Suprapubic skin (tissue), 4 donors: ENCODE results near the gene DMKN. TPM values are rescaled to one million over a fixed set of nuclear protein-coding genes. Genes with fewer than 3 reads are reported as not detected.

Experiments used
- DNase-seq, 2 donors: peaks; one replicate each; pipeline ENCODE4 v3.0.0-alpha.2; 2019; ENCODE audit warnings: low spot score in 2 of 2
- H3K27ac ChIP-seq: fragments of 200-600 bp; sonication (generic); one replicate; pipeline ENCODE4 v1.5.1; 2019
- H3K27me3 ChIP-seq: fragments of 200-600 bp; sonication (generic); one replicate; pipeline ENCODE4 v1.5.1; 2019
- H3K36me3 ChIP-seq: fragments of 200-600 bp; sonication (generic); one replicate; pipeline ENCODE4 v1.5.1; 2019
- H3K4me1 ChIP-seq: fragments of 200-600 bp; sonication (generic); one replicate; pipeline ENCODE4 v1.5.1; 2019
- H3K4me3 ChIP-seq: fragments of 200-600 bp; sonication (generic); one replicate; pipeline ENCODE4 v1.5.1; 2019; ENCODE audit warnings: mild to moderate bottlenecking
- H3K9me3 ChIP-seq: fragments of 200-600 bp; sonication (generic); one replicate; pipeline ENCODE4 v1.5.1; 2019
- CTCF ChIP-seq, 2 donors: fragments of 200-600 bp in 1 of 2; fragments of 450-650 bp in 1 of 2; sonication (generic) in 1 of 2; IDR thresholded peaks; one replicate each; pipeline ENCODE4 v1.5.1; 2016 to 2019; ENCODE audit warnings: antibody characterized with exemption in 2 of 2, mild to moderate bottlenecking in 1 of 2, moderate library complexity in 1 of 2
- EP300 ChIP-seq: sonication (generic); formaldehyde crosslinking; IDR thresholded peaks from one replicate; pipeline ENCODE4 v1.6.1; 2017; ENCODE audit warnings: antibody characterized with exemption
- POLR2A ChIP-seq, 2 donors: fragments of 450-650 bp; IDR thresholded peaks; one replicate each; pipeline ENCODE4 v1.6.1; 2017; ENCODE audit warnings: antibody characterized with exemption in 2 of 2, mild to moderate bottlenecking in 2 of 2, moderate library complexity in 2 of 2
- POLR2AphosphoS5 ChIP-seq, 3 donors: sonication (generic); formaldehyde crosslinking; IDR thresholded peaks; one replicate each; pipeline ENCODE4 v1.6.1; 2017; ENCODE audit warnings: antibody characterized with exemption in 3 of 3
- WGBS: methylation state at CpG from one replicate; pipeline ENCODE4 v1.1.5; 2018; 5-methylcytosine and 5-hydroxymethylcytosine counted together
- total RNA-seq, 4 donors: library from RNA; depleted of rRNA; stranded (reverse); fragments of >200 nt; gene quantifications; one replicate each; pipeline ENCODE4 v1.1.0, GENCODE V29; 2016

Gene DMKN
- total RNA-seq, 4 donors from 2014 or later, result 2,237 to 6,229 (median 5,437) TPM

GRCh38 chr19:35487656-35488182, 25.7 kb downstream of the DMKN start:
- TF ChIP-seq POLR2AphosphoS5 (IDR thresholded peaks at IDR 0.05) (no peak), EP300 (no peak), CTCF (IDR thresholded peaks at IDR 0.05) (no peak), POLR2A (IDR thresholded peaks at IDR 0.05) (no peak)
- Histone ChIP-seq H3K27me3 (peaks cover 7% of the 10 kb centered on the region), H3K4me3 (peak overlapping the region; percentile 21), H3K9me3 (no peaks in the 10 kb centered on the region), H3K4me1 (peaks cover 26% of the 10 kb centered on the region), H3K27ac (no peak overlapping the region), H3K36me3 (no peaks in the 10 kb centered on the region)
- DNase-seq, result no peak
- whole genome bisulfite sequencing, result 91% methylated on average over 10 of the region's 10 CpGs

- H3K36me3 ChIP-seq, result no peaks in the 10 kb centered on the region
- peaks cover 7% of the 10 kb centered on the region for H3K27me3 ChIP-seq
- 75% methylated on average over 3 of the region's 3 CpGs for WGBS
- H3K27ac ChIP-seq, result no peak overlapping the region
- DNase-seq, result no peak
- peaks cover 12% of the 10 kb centered on the region for H3K4me1 ChIP-seq
- H3K4me3 ChIP-seq, result no peak overlapping the region
- no peaks in the 10 kb centered on the region for H3K9me3 ChIP-seq
- TF ChIP-seq POLR2AphosphoS5 (IDR thresholded peaks at IDR 0.05) (no peak), POLR2A (IDR thresholded peaks at IDR 0.05) (no peak), EP300 (no peak), CTCF (IDR thresholded peaks at IDR 0.05) (no peak)
These were observed 27.2 kb downstream of the DMKN start for GRCh38 chr19:35486268-35486708.

GRCh38 chr19:35484252-35485036, 29.0 kb downstream of the DMKN start:
- no peak for TF ChIP-seq POLR2A (IDR thresholded peaks at IDR 0.05)
- no peak for TF ChIP-seq EP300
- no peak for TF ChIP-seq CTCF (IDR thresholded peaks at IDR 0.05)
- no peak for TF ChIP-seq POLR2AphosphoS5 (IDR thresholded peaks at IDR 0.05)
- 62% methylated on average over 7 of the region's 7 CpGs for WGBS
- Histone ChIP-seq H3K36me3 (no peaks in the 10 kb centered on the region), H3K4me1 (peaks cover 2% of the 10 kb centered on the region), H3K27ac (no peak overlapping the region), H3K9me3 (no peaks in the 10 kb centered on the region), H3K27me3 (no peaks in the 10 kb centered on the region), H3K4me3 (no peak overlapping the region)
- no peak for DNase-seq

- Histone ChIP-seq H3K27me3 (no peaks in the 10 kb centered on the region), H3K27ac (no peak overlapping the region), H3K4me1 (peaks cover 12% of the 10 kb centered on the region), H3K36me3 (no peaks in the 10 kb centered on the region), H3K9me3 (no peaks in the 10 kb centered on the region), H3K4me3 (no peak overlapping the region)
- WGBS, result 71% methylated on average over 5 of the region's 5 CpGs
- TF ChIP-seq POLR2AphosphoS5 (IDR thresholded peaks at IDR 0.05), result no peak
- no peak for TF ChIP-seq CTCF (IDR thresholded peaks at IDR 0.05)
- TF ChIP-seq EP300, result no peak
- no peak for TF ChIP-seq POLR2A (IDR thresholded peaks at IDR 0.05)
- DNase-seq, result no peak
These were observed 30.4 kb downstream of the DMKN start for GRCh38 chr19:35483089-35483488.

- Histone ChIP-seq H3K27me3 (no peaks in the 10 kb centered on the region), H3K36me3 (no peaks in the 10 kb centered on the region), H3K9me3 (no peaks in the 10 kb centered on the region), H3K4me1 (peaks cover 9% of the 10 kb centered on the region), H3K27ac (peak overlapping the region; percentile 19), H3K4me3 (no peak overlapping the region)
- no peak for DNase-seq
- 54% methylated on average over 21 of the region's 21 CpGs for WGBS
- TF ChIP-seq EP300 (no peak), POLR2A (IDR thresholded peaks at IDR 0.05) (no peak), POLR2AphosphoS5 (IDR thresholded peaks at IDR 0.05) (no peak), CTCF (IDR thresholded peaks at IDR 0.05) (no peak)
These were observed 34.4 kb downstream of the DMKN start for GRCh38 chr19:35478794-35479677.
